Effector memory CD8-positive, alpha-beta T cell (primary cell): ENCODE results near the gene SHCBP1L.

Source experiments
- ATAC-seq: fragments of 150-1000 bp; cut with Tn5 transposase; replicated peaks from 2 replicates; pipeline ENCODE4 v1.10.0; 2021; ENCODE audit warnings: mild to moderate bottlenecking, moderate library complexity
- DNase-seq, 3 experiments: peaks; one replicate each; pipeline ENCODE4 v3.0.0; 2021
- H3K27ac Mint-ChIP-seq, 2 donors: one replicate each; pipeline ENCODE4 v1.8.0; 2022; ENCODE audit warnings: mild to moderate bottlenecking in 2 of 2, mixed read lengths in 2 of 2, moderate library complexity in 2 of 2
- H3K27me3 Mint-ChIP-seq, 2 donors: one replicate each; pipeline ENCODE4 v1.8.0; 2022; ENCODE audit warnings: mixed read lengths in 2 of 2
- H3K36me3 Mint-ChIP-seq: one replicate; pipeline ENCODE4 v1.8.0; 2022; ENCODE audit warnings: mild to moderate bottlenecking, moderate library complexity, mixed read lengths; ENCODE audit not compliant: insufficient read depth
- H3K4me1 Mint-ChIP-seq, 2 donors: one replicate each; pipeline ENCODE4 v1.8.0; 2022; ENCODE audit warnings: low read depth in 2 of 2, mixed read lengths in 2 of 2
- H3K4me3 Mint-ChIP-seq, 2 donors: one replicate each; pipeline ENCODE4 v1.8.0; 2022; ENCODE audit warnings: mild to moderate bottlenecking in 2 of 2, mixed read lengths in 2 of 2, moderate library complexity in 2 of 2
- H3K9me3 Mint-ChIP-seq, 2 donors: one replicate each; pipeline ENCODE4 v1.8.0; 2022; ENCODE audit warnings: mixed read lengths in 2 of 2

The SHCBP1L gene

GRCh38 chr1:182974506-182975191 is 21.7 kb upstream of the SHCBP1L start:
- ATAC-seq (no peak), DNase-seq (no peak)
- no peak overlapping the region for H3K4me3 Mint-ChIP-seq
- H3K36me3 Mint-ChIP-seq = no peaks in the 10 kb centered on the region
- no peaks in the 10 kb centered on the region for H3K4me1 Mint-ChIP-seq
- H3K27me3 Mint-ChIP-seq = peaks cover 0 to 14% of the 10 kb centered on the region in 2 donors
- H3K9me3 Mint-ChIP-seq = no peaks in the 10 kb centered on the region
- H3K27ac Mint-ChIP-seq = no peak overlapping the region

GRCh38 chr1:182972829-182973228 is 19.9 kb upstream of the SHCBP1L start:
- ATAC-seq (no peak), DNase-seq (no peak)
- Mint-ChIP-seq H3K27me3 (peaks cover 7 to 14% of the 10 kb centered on the region in 2 donors), H3K4me1 (no peaks in the 10 kb centered on the region), H3K27ac (no peak overlapping the region), H3K4me3 (no peak overlapping the region), H3K9me3 (no peaks in the 10 kb centered on the region), H3K36me3 (no peaks in the 10 kb centered on the region)

- Mint-ChIP-seq H3K27me3 (peaks cover 7 to 14% of the 10 kb centered on the region in 2 donors), H3K9me3 (no peaks in the 10 kb centered on the region), H3K4me1 (no peaks in the 10 kb centered on the region), H3K36me3 (no peaks in the 10 kb centered on the region), H3K4me3 (no peak overlapping the region), H3K27ac (no peak overlapping the region)
- DNase-seq = no peak
- ATAC-seq = no peak
Observed at GRCh38 chr1:182972231-182972630, 19.3 kb upstream of the SHCBP1L start.

GRCh38 chr1:182971219-182971618 is 18.3 kb upstream of the SHCBP1L start:
- Mint-ChIP-seq H3K4me1 (no peaks in the 10 kb centered on the region), H3K4me3 (no peak overlapping the region), H3K27ac (no peak overlapping the region), H3K36me3 (no peaks in the 10 kb centered on the region), H3K27me3 (peaks cover 7 to 14% of the 10 kb centered on the region in 2 donors), H3K9me3 (no peaks in the 10 kb centered on the region)
- DNase-seq (no peak), ATAC-seq (no peak)

- no peaks in the 10 kb centered on the region for H3K9me3 Mint-ChIP-seq
- no peaks in the 10 kb centered on the region for H3K36me3 Mint-ChIP-seq
Observed at GRCh38 chr1:182968836-182969734, 16.1 kb upstream of the SHCBP1L start.

GRCh38 chr1:182968151-182968741 is 15.3 kb upstream of the SHCBP1L start:
- peaks cover under 1 to 7% of the 10 kb centered on the region in 2 donors for H3K27me3 Mint-ChIP-seq
- no peaks in the 10 kb centered on the region for H3K9me3 Mint-ChIP-seq
- no peak for ATAC-seq
- no peak overlapping the region for H3K4me3 Mint-ChIP-seq
- no peaks in the 10 kb centered on the region for H3K4me1 Mint-ChIP-seq
- no peaks in the 10 kb centered on the region for H3K36me3 Mint-ChIP-seq
- H3K27ac Mint-ChIP-seq = no peak overlapping the region
- no peak for DNase-seq

More at GRCh38 chr1:182968836-182969734, 16.1 kb upstream of the SHCBP1L start:
- ATAC-seq = no peak
- Mint-ChIP-seq H3K4me3 (no peak overlapping the region), H3K27me3 (peaks cover 6 to 7% of the 10 kb centered on the region in 2 donors), H3K27ac (no peak overlapping the region), H3K4me1 (no peaks in the 10 kb centered on the region)
- DNase-seq = no peak

GRCh38 chr1:182965861-182966260 is 12.9 kb upstream of the SHCBP1L start:
- Mint-ChIP-seq H3K4me1 (peaks cover 0 to 4% of the 10 kb centered on the region in 2 donors), H3K27ac (no peak overlapping the region), H3K9me3 (no peaks in the 10 kb centered on the region), H3K4me3 (no peak overlapping the region), H3K27me3 (peaks cover 8 to 23% of the 10 kb centered on the region in 2 donors), H3K36me3 (no peaks in the 10 kb centered on the region)
- DNase-seq = no peak
- no peak for ATAC-seq

- H3K27ac Mint-ChIP-seq = no peak overlapping the region
- H3K9me3 Mint-ChIP-seq = no peaks in the 10 kb centered on the region
- no peak for ATAC-seq
- no peaks in the 10 kb centered on the region for H3K36me3 Mint-ChIP-seq
- H3K27me3 Mint-ChIP-seq = peaks cover 10 to 27% of the 10 kb centered on the region in 2 donors
- no peak for DNase-seq
- H3K4me3 Mint-ChIP-seq = no peak overlapping the region
- peaks cover 0 to 4% of the 10 kb centered on the region in 2 donors for H3K4me1 Mint-ChIP-seq
Observed at GRCh38 chr1:182965096-182965495, 12.1 kb upstream of the SHCBP1L start.

- peaks cover 0 to 4% of the 10 kb centered on the region in 2 donors for H3K4me1 Mint-ChIP-seq
Observed at GRCh38 chr1:182962554-182963115, 9.7 kb upstream of the SHCBP1L start.

GRCh38 chr1:182960046-182960445 is 7.1 kb upstream of the SHCBP1L start:
- Mint-ChIP-seq H3K27ac (no peak overlapping the region), H3K36me3 (peaks cover 3% of the 10 kb centered on the region), H3K9me3 (no peaks in the 10 kb centered on the region), H3K4me1 (peaks cover 0 to 4% of the 10 kb centered on the region in 2 donors), H3K4me3 (no peak overlapping the region), H3K27me3 (peaks cover 33 to 53% of the 10 kb centered on the region in 2 donors)
- ATAC-seq (no peak), DNase-seq (no peak)

More at GRCh38 chr1:182962554-182963115, 9.7 kb upstream of the SHCBP1L start:
- Mint-ChIP-seq H3K27ac (no peak overlapping the region), H3K27me3 (peaks cover 20 to 33% of the 10 kb centered on the region in 2 donors), H3K9me3 (no peaks in the 10 kb centered on the region), H3K36me3 (no peaks in the 10 kb centered on the region), H3K4me3 (no peak overlapping the region)
- DNase-seq (no peak), ATAC-seq (peak; percentile 52)

- no peak overlapping the region for H3K27ac Mint-ChIP-seq
- H3K4me1 Mint-ChIP-seq = peaks cover 0 to 4% of the 10 kb centered on the region in 2 donors
- no peak for ATAC-seq
- DNase-seq = no peak
- peaks cover 33 to 59% of the 10 kb centered on the region in 2 donors for H3K27me3 Mint-ChIP-seq
- peaks cover 3% of the 10 kb centered on the region for H3K36me3 Mint-ChIP-seq
- H3K4me3 Mint-ChIP-seq = no peak overlapping the region
- no peaks in the 10 kb centered on the region for H3K9me3 Mint-ChIP-seq
Observed at GRCh38 chr1:182957902-182958395, 5.0 kb upstream of the SHCBP1L start.

GRCh38 chr1:182956708-182957365 is 3.9 kb upstream of the SHCBP1L start:
- Mint-ChIP-seq H3K36me3 (peaks cover 3% of the 10 kb centered on the region), H3K27me3 (peaks cover 37 to 61% of the 10 kb centered on the region in 2 donors), H3K4me3 (no peak overlapping the region), H3K4me1 (no peaks in the 10 kb centered on the region), H3K27ac (no peak overlapping the region), H3K9me3 (no peaks in the 10 kb centered on the region)
- DNase-seq (no peak), ATAC-seq (no peak)
